GM18526 (cell line): ENCODE data around the gene BEST2.

ENCODE experiments used
- POLR2A ChIP-seq: IDR thresholded peaks from 3 replicates; pipeline ENCODE4 v1.6.1; 2011; ENCODE audit not compliant: insufficient read length; ENCODE audit errors: extremely low read depth

Gene BEST2

DNA sequence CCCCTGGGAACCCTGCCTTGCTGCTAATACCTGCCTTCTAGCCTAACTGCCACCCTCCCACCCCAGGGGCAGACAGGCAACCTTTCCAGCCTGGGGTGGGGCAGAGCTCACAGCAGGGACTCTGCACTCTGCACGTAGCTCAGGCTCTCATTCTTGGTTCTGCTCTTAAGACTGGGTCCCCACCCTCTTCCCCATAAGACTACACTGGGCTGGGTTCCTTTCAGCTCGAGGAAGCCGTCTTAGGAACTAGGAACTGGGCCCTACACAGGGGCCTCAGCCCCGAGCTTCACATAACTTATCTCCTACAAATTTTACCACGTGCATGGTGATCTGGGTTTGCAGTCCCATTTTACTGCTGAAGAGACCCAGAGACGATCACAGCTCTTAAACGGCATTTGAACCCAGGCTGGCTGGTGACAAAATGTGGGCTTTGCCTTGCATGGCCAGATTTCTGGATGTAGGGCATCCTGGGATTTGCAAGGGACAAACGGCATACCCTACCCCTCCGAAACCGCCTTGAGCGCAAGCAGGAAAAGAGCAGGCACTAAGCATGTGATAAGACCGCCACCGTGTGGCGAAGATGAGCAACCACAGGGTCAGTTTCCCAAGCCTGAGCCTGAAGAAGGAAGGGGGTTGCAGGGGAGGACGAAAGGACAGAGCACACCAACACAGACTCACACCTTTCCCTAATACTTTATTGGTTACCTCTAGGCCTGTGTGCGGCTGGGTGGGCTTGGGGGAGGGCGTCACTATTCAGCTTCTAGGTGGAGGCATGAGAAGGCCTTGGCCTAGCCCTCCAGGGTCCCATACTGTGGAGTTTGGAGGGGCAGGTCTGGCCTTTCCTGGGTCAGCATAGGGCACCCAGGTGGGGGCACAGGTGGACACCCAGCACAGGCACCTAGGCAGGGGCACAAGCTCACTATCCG, 44.8 kb downstream of the BEST2 start:
- no peak for TF ChIP-seq POLR2A

DNA sequence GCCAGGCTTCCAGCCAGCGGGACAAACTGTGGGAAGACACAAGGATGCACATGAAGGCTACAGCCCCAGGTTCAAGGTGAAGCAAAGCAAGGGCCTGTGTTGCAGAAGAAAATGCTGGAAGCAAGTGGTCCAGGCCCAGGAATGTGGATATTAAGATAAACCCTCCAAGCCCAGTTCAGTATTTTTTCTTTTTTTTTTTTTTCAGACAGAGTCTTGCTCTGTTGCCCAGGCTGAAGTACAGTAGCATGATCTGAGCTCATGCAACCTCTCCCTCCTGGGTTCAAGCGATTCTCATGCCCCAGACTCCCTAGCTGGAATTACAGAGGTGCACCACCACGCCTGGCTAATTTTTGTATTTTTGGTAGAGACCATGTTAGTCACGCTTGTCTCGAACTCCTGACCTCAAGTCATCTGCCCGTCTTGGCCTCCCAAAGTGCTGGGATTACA, 45.6 kb downstream of the BEST2 start:
- TF ChIP-seq POLR2A, result no peak

DNA sequence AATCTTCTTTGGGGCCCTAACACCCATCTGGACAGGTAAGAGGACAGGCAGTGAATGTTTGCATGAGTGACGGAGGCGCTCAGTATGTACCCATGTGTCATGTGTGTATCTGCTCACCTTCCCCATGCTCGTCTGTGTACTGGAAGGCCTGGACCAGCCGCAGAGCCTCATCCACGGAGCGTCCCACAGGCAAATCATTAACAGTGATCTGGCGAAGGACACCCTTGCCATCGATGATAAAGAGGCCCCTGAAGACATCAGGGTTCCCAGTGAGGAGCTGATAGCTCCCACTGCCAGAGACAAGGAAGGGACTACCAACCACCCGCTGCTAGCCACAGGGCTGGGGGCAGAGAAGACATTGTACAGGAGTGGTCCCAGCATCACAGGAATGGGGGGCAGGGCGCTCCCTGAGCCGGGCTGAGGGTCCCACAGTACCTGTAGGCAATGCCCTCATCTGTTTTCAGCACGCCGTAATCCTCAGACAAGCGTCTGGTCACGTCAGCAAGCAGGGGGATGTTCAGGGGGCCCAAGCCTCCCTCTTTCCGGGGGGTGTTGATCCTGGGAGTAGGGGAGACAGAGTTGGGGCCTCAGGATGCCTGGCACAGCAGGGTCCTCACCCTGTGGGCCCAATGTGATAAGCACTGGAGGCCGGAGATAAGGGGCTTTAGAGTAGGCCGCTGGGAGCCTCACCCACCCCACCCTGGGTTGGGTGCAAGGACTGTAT, 48.3 kb downstream of the BEST2 start:
- no peak for TF ChIP-seq POLR2A

DNA sequence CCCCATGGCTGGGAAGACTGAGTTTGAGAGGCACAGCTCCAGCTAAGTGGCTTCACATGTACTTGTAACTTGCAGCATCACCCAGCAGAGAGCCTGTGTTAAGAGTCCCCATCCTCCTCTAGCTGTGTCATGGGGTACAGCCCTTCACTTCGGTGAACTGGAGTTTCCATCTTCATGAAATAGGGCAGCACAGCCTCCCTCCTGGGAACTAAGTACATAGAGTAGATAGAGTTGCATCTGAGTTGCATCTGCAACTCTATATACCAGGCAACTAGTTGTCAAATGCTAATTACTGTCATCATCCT, 48.8 kb downstream of the BEST2 start:
- no peak for TF ChIP-seq POLR2A

DNA sequence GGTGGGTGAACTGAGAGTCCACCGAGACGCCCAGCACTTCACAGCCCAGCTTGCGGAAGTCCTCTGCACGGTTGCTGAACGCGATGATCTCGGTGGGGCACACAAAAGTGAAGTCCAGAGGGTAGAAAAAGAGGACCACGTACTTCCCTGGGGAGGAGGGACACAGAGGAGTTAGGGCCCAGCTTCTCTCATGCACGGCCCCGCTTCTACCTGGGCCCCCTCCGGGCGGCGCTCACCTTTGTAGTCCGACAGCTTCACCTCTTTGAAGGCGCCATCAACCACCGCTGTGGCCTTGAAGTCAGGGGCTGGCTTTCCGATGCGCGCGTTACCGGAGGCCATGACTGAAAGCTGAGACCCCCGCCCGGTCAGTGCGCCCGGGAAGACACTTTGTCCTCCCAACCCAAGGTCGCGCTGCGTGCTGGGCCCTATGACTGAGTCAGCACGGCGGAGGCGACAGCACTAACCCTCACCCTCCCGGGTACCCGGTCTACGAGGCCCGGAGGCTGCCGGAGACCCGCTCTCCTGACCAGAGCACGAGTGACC, 49.4 kb downstream of the BEST2 start:
- no peak for TF ChIP-seq POLR2A

DNA sequence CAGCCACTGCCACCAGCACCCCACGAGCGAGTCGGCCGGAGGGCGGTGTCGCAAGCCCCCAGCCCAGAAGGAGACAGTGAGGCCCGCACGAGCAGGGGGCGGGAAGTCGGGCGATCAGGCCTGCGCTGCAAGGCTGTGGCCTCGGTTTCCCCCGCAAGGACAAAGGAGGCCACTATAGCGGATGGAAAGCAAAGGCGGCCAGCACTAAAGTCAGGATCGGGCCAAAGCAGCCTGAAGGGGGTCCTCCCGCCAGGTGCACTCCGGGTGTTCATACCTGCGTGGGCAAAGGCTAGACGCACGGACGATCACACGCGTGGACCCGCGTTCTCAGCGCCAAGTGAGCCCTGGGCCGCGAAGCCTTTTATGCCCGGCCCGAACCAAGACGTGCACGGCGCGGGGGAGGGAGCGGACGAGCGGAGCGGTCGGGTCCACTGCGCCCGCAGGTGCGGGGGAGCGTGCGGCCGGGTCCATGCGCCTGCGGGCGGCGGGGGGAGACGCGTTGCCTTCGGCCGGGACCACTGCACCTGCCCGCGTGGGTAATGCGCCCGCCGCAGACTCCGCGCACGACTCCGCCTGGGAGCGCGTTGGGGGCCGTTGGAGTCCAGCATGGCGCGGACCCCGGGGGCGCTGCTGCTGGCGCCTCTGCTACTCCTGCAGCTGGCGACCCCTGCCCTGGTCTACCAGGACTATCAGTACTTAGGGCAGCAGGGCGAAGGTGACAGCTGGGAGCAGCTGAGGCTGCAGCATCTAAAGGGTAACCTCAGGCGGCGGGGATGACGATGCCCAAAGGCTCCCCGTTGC, 50.1 kb downstream of the BEST2 start, which contains the start of the genes PRDX2 and THSD8:
Gene PRDX2, minus strand, starts transcription at position 335 of the 801 bp plus-strand sequence. CDS start 539 bp downstream, outside the sequence.
Gene THSD8, plus strand, starts transcription at position 604 of the 801 bp plus-strand sequence. Its CDS starts 3 bp downstream, at position 607.
- peak; percentile 96 for TF ChIP-seq POLR2A

DNA sequence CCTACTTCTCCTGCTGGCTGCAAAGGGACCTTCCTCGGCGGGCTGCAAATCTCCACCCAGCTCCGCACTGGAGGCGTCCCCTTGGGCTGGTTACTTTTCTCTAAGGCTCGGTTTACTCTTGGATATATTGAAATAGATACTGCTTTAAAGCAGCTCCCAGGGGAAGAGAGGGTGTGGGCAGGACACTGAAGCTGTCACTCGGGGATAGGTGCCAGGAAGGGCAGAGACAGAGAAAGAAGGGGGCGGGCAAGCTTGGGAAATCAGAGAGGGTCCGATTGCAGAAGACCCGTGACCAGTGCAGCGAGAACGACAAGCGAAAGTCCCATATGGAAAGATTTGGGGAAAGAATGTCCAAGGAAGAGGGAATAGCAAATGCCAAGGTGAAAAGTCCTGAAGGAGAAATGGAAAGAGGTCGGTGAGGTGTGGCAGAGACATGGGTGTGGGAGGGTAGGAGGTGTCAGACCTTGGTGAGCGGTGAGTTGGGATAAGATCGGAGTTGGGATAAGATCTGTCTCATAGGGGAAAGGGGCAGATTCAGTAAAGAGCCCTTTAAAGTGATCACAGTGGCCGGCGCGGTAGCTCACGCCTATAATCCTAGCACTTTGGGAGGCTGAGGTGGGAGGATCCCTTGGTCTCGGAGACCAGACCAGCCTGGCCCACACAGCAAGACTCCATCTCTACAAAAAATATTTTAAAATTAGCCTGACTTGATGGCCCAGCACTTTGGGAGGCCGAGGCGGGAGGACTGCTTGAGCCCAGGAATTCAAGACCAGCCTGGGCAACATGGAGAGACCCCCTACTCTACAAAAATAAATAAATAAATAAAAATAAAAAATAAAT, 50.9 kb downstream of the BEST2 start:
- no peak for TF ChIP-seq POLR2A

DNA sequence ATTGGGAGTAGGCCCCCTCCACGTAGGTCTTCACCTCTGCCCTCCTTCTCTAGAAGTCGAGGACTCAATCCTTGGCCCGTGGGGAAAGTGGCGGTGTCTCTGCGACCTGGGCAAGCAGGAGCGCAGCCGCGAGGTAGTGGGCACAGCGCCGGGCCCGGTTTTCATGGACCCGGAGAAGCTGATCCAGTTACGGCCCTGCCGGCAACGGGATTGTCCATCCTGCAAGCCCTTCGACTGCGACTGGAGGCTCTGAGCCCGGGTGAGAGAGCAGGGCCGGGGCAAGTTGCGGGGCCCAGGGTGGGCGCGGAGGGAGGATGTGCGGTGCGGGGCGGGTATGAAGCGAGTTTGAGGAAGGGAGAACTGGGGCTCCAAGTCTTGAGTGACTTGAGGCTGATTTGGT, 52.5 kb downstream of the BEST2 start:
- TF ChIP-seq POLR2A, result no peak

DNA sequence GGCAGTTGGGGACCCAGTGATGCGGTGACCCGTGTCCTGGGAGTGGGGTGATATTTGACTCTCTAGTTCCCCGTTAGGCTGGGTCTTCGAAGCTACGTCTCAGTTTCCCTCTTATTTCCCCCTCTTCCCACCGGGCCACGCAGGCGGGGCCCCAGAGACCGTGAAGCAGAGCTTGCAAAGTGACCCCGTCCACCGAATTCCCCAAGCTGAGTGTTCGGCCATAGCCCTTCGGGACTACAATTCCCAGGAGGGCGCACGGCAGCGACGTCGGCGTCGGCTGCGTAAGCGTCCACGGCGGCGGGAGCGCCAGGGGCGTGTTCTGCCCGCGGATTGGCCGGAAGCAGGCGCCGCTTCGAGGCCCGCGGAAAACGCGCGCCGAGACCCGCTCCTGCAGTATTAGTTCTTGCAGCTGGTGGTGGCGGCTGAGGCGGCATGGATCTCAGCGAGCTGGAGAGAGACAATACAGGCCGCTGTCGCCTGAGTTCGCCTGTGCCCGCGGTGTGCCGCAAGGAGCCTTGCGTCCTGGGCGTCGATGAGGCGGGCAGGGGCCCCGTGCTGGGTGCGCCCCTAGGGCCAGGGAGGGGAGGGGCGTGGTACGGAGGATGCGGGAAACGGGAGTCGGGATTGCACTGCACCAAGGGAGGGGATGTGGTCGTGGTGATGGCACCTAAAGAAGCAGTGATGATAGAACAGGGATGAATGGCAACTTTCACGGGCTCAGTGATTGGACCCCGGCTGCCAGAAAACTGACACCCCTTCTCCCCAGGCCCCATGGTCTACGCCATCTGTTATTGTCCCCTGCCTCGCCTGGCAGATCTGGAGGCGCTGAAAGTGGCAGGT, 54.9 kb downstream of the BEST2 start, which contains the start of gene RNASEH2A:
Gene RNASEH2A, plus strand, starts transcription at position 343 of the 840 bp plus-strand sequence. Its CDS starts 90 bp downstream, at position 433.
- TF ChIP-seq POLR2A, result peak; percentile 83
